ENCODE results near the gene ADRM1. TPM values are rescaled to one million over a fixed set of nuclear protein-coding genes. Genes with fewer than 3 reads are reported as not detected.

ADRM1 gene
- total RNA-seq, 1 experiment from 2014 or later = 160 TPM

DNA sequence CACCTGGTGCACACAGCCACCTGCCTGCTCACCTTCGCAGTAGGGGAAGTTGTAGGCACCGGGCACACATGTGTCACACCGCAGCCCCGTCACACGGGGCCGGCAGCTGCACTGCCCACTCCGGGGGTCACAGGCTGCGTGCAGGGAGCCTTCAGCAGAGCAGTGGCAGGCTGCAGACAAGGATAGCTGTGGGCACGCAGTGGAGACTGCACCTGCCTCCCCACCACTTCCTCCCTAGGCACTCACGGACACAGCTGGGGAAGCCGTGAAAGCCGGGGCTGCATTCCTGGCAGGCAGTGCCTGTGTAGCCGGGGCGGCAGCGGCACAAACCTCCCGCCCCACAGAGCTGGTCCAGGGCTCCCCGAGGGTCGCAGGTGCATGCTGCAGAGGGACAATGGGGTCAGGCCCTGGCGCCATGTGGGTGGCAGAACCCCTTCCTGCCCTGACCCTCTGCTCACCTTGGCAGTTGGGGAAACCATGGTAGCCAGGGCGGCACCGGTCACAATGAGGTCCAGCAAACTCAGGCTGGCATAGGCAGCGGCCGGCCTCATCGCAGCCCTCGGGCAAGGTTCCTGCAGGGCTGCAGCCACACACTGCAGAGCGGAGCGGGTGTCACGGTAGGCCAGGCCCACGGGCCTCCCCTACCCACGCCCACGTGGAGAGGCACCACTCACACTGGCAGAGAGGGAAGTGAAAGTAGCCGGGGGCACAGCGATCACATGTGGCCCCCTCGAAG, 34.9 kb downstream of the ADRM1 start (continued):
- TF ChIP-seq, protein P1, sequence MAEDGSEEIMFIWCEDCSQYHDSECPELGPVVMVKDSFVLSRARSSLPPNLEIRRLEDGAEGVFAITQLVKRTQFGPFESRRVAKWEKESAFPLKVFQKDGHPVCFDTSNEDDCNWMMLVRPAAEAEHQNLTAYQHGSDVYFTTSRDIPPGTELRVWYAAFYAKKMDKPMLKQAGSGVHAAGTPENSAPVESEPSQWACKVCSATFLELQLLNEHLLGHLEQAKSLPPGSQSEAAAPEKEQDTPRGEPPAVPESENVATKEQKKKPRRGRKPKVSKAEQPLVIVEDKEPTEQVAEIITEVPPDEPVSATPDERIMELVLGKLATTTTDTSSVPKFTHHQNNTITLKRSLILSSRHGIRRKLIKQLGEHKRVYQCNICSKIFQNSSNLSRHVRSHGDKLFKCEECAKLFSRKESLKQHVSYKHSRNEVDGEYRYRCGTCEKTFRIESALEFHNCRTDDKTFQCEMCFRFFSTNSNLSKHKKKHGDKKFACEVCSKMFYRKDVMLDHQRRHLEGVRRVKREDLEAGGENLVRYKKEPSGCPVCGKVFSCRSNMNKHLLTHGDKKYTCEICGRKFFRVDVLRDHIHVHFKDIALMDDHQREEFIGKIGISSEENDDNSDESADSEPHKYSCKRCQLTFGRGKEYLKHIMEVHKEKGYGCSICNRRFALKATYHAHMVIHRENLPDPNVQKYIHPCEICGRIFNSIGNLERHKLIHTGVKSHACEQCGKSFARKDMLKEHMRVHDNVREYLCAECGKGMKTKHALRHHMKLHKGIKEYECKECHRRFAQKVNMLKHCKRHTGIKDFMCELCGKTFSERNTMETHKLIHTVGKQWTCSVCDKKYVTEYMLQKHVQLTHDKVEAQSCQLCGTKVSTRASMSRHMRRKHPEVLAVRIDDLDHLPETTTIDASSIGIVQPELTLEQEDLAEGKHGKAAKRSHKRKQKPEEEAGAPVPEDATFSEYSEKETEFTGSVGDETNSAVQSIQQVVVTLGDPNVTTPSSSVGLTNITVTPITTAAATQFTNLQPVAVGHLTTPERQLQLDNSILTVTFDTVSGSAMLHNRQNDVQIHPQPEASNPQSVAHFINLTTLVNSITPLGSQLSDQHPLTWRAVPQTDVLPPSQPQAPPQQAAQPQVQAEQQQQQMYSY (CRISPR knock-in tag; IDR thresholded peaks at IDR 0.05) = no peak
- TF ChIP-seq CREB1 (CRISPR knock-in tag; IDR thresholded peaks at IDR 0.05) (no peak), IRF2 (CRISPR knock-in tag; IDR thresholded peaks at IDR 0.05; ENCODE audit: borderline replicate concordance, low read depth) (no peak), GABPB1 (CRISPR knock-in tag; IDR thresholded peaks at IDR 0.05) (no peak)

DNA sequence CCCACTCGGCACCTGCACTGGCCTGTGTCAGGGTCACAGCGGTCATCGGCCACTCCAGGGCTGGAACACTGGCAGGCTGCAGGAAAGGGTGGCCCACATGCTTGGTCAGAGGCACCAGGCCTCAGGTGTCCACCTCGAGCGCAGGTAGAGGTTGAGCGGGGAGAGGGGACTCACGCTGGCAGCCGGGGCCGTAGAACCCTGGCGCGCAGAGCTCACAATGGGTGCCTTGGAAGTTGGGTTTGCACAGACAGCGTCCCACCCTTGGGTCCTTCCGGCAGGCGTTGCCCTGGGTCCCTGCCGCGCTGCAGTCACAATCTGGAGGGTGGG, 35.5 kb downstream of the ADRM1 start:
- no peak overlapping the region for H3K27ac Mint-ChIP-seq
- DNase-seq (ENCODE audit: low spot score) (no peak), ATAC-seq (no peak)
- CTCF ChIA-PET = no interaction called here
- H3K36me3 Mint-ChIP-seq = peaks cover 39% of the 10 kb centered on the region
- H3K27me3 Mint-ChIP-seq (ENCODE audit: low read depth) = no peaks in the 10 kb centered on the region
- no peak overlapping the region for H3K4me3 Mint-ChIP-seq
- no peak for TF ChIP-seq EMX1 (CRISPR knock-in tag; IDR thresholded peaks at IDR 0.05)
- TF ChIP-seq NFATC4 (CRISPR knock-in tag; IDR thresholded peaks at IDR 0.05) = no peak
- no peak for TF ChIP-seq TP53 (CRISPR knock-in tag; IDR thresholded peaks at IDR 0.05)
- no peak for TF ChIP-seq SMAD4 (CRISPR knock-in tag; IDR thresholded peaks at IDR 0.05)
- TF ChIP-seq, protein P2, sequence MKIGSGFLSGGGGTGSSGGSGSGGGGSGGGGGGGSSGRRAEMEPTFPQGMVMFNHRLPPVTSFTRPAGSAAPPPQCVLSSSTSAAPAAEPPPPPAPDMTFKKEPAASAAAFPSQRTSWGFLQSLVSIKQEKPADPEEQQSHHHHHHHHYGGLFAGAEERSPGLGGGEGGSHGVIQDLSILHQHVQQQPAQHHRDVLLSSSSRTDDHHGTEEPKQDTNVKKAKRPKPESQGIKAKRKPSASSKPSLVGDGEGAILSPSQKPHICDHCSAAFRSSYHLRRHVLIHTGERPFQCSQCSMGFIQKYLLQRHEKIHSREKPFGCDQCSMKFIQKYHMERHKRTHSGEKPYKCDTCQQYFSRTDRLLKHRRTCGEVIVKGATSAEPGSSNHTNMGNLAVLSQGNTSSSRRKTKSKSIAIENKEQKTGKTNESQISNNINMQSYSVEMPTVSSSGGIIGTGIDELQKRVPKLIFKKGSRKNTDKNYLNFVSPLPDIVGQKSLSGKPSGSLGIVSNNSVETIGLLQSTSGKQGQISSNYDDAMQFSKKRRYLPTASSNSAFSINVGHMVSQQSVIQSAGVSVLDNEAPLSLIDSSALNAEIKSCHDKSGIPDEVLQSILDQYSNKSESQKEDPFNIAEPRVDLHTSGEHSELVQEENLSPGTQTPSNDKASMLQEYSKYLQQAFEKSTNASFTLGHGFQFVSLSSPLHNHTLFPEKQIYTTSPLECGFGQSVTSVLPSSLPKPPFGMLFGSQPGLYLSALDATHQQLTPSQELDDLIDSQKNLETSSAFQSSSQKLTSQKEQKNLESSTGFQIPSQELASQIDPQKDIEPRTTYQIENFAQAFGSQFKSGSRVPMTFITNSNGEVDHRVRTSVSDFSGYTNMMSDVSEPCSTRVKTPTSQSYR (CRISPR knock-in tag; IDR thresholded peaks at IDR 0.05) = no peak
- TF ChIP-seq, protein P3, sequence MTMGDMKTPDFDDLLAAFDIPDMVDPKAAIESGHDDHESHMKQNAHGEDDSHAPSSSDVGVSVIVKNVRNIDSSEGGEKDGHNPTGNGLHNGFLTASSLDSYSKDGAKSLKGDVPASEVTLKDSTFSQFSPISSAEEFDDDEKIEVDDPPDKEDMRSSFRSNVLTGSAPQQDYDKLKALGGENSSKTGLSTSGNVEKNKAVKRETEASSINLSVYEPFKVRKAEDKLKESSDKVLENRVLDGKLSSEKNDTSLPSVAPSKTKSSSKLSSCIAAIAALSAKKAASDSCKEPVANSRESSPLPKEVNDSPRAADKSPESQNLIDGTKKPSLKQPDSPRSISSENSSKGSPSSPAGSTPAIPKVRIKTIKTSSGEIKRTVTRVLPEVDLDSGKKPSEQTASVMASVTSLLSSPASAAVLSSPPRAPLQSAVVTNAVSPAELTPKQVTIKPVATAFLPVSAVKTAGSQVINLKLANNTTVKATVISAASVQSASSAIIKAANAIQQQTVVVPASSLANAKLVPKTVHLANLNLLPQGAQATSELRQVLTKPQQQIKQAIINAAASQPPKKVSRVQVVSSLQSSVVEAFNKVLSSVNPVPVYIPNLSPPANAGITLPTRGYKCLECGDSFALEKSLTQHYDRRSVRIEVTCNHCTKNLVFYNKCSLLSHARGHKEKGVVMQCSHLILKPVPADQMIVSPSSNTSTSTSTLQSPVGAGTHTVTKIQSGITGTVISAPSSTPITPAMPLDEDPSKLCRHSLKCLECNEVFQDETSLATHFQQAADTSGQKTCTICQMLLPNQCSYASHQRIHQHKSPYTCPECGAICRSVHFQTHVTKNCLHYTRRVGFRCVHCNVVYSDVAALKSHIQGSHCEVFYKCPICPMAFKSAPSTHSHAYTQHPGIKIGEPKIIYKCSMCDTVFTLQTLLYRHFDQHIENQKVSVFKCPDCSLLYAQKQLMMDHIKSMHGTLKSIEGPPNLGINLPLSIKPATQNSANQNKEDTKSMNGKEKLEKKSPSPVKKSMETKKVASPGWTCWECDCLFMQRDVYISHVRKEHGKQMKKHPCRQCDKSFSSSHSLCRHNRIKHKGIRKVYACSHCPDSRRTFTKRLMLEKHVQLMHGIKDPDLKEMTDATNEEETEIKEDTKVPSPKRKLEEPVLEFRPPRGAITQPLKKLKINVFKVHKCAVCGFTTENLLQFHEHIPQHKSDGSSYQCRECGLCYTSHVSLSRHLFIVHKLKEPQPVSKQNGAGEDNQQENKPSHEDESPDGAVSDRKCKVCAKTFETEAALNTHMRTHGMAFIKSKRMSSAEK (CRISPR knock-in tag; IDR thresholded peaks at IDR 0.05; ENCODE audit: borderline replicate concordance) = no peak
- TF ChIP-seq ZNF219 (CRISPR knock-in tag; IDR thresholded peaks at IDR 0.05; ENCODE audit: borderline replicate concordance) = no peak
- no peak for TF ChIP-seq ZNF396 (CRISPR knock-in tag; IDR thresholded peaks at IDR 0.05; ENCODE audit: borderline replicate concordance)
- no peak for TF ChIP-seq ATF1 (CRISPR knock-in tag; IDR thresholded peaks at IDR 0.05)
- H3K9me3 Mint-ChIP-seq = no peaks in the 10 kb centered on the region
- H3K4me1 Mint-ChIP-seq = no peaks in the 10 kb centered on the region
- POLR2A ChIA-PET = no interaction called here

DNA sequence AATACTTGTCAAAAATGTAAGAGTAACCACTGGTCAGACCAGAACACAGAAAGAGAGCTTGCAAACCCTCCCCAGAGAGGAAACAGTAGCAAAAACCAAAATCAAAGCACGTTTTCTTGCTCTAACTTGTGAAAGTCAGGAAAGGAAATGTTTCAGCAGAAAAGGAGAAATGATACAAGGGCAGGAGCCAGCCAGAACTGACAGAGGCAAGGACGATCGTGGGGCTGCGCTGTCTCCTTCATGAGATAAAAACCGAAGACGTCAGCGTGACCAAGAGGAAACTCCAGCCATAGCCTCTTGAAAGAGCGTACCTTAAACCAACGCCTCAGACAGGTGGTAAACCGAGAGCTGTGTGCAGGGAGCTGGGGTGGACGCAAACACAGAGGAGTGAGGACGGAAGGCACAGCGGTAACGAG, 36.9 kb downstream of the ADRM1 start:
- Mint-ChIP-seq H3K27ac (peak overlapping the region; percentile 84), H3K4me3 (no peak overlapping the region), H3K36me3 (peaks cover 48% of the 10 kb centered on the region), H3K9me3 (no peaks in the 10 kb centered on the region), H3K4me1 (no peaks in the 10 kb centered on the region), H3K27me3 (ENCODE audit: low read depth) (no peaks in the 10 kb centered on the region)
- ATAC-seq (no peak), DNase-seq (ENCODE audit: low spot score) (no peak)
- ChIA-PET CTCF (interaction anchor here (0.8 kb wide), 1 partner anchor 43 kb away, joined by 3 read pairs; no protein-coding TSS in a partner anchor), POLR2A (interaction anchor here (0.7 kb wide), 1 partner anchor 1604 kb away, joined by 7 read pairs; no protein-coding TSS in a partner anchor)
- TF ChIP-seq, protein P4, sequence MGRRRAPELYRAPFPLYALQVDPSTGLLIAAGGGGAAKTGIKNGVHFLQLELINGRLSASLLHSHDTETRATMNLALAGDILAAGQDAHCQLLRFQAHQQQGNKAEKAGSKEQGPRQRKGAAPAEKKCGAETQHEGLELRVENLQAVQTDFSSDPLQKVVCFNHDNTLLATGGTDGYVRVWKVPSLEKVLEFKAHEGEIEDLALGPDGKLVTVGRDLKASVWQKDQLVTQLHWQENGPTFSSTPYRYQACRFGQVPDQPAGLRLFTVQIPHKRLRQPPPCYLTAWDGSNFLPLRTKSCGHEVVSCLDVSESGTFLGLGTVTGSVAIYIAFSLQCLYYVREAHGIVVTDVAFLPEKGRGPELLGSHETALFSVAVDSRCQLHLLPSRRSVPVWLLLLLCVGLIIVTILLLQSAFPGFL (CRISPR knock-in tag; IDR thresholded peaks at IDR 0.05; ENCODE audit: borderline replicate concordance) = no peak
- no peak for TF ChIP-seq NR1H2 (CRISPR knock-in tag; IDR thresholded peaks at IDR 0.05)
- TF ChIP-seq, protein P5, sequence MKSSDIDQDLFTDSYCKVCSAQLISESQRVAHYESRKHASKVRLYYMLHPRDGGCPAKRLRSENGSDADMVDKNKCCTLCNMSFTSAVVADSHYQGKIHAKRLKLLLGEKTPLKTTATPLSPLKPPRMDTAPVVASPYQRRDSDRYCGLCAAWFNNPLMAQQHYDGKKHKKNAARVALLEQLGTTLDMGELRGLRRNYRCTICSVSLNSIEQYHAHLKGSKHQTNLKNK (CRISPR knock-in tag; IDR thresholded peaks at IDR 0.05) = no peak
- TF ChIP-seq TEAD4 (CRISPR knock-in tag; IDR thresholded peaks at IDR 0.05) = no peak
- TF ChIP-seq ZNF263 (CRISPR knock-in tag; IDR thresholded peaks at IDR 0.05; ENCODE audit: low read depth) = no peak
- no peak for TF ChIP-seq GRHL2 (CRISPR knock-in tag; IDR thresholded peaks at IDR 0.05; ENCODE audit: insufficient replicate concordance, severe bottlenecking)
